GM10266 (cell line): ENCODE measurements around the gene CMIP.

Source experiments
- DNase-seq: peaks from one replicate; pipeline ENCODE4 v3.0.0; 2012; ENCODE audit errors: extremely low spot score
- CTCF ChIP-seq: IDR thresholded peaks from 2 replicates; pipeline ENCODE4 v1.5.1; 2012; ENCODE audit warnings: mild to moderate bottlenecking, low read depth; ENCODE audit not compliant: control insufficient read depth, insufficient read depth; ENCODE audit errors: missing control alignments

Gene CMIP

DNA sequence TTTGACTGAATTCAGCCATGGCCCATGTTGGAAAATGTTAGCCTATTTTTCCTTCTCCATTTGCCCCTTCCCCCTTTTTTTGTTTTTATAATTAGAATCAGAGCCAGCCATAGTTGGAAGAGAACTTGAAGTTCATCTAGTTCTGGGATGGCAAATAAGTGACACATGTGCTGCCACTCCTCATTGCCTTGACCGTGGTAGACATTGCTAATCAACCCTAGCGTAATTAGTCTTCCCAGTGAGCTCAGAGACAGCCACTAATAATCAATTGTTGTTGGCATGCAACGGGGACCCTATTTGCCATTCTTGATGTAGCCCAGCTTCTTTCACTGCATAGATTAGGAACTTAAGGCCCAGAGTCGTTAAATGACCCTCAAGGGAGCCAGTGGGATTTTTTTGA is 16.6 kb downstream of the CMIP start:
- no peak for TF ChIP-seq CTCF
- DNase-seq, result no peak

DNA sequence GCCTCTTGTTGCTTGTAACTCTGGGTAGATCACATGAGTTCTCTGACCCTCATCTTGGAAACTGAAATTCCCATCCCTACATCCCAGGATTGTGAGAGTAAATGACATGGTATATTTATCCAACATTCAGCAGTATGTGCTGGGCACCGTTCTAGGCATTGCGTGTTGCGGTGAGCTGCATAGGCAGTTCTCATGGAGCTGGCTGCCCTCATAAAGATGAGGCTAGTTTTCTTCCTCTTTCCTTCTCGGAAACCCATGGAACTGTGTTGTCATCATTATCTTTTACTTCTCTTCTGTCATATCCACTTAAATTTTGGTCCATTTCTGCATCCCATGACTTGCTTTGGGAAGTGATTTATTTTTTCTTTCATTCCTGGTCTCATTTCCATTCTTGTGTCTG is 17.2 kb downstream of the CMIP start:
- no peak for DNase-seq
- no peak for TF ChIP-seq CTCF

- no peak for TF ChIP-seq CTCF
- no peak for DNase-seq
Observed at GRCh38 chr16:81462683-81463082, 18.1 kb downstream of the CMIP start.

DNA sequence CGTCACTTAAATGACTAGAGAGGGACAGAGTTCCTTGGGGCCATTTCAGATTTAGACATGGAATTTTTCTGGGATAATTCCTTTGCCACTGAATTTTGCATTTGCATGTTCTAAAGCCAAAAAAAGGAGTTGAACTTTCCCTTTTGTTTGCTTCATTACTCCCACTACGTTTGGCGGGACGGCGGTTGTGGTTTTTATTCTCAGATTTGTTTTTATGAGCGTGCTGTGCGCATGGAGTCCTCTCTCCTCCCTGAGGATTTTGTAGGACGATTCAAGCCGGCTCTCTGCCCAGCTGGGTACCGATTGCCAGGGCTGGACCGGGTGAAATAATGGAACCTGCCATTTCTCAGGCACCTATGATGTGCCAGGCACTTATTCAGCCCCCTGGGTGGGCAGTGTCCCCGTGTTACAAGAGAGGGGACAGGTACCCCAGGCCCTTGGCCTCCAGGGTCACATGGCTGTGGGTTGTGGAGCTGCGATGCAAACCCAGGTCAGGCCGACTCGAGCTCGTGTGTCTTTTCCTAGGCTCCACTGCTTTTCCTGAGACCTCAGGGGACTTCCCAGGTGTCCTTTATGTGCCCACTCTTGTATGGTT is 18.8 kb downstream of the CMIP start:
- DNase-seq, result no peak
- TF ChIP-seq CTCF, result no peak

- no peak for TF ChIP-seq CTCF
Observed at GRCh38 chr16:81464279-81464678, 19.7 kb downstream of the CMIP start.

GRCh38 chr16:81465375-81465943 is 20.9 kb downstream of the CMIP start:
- no peak for TF ChIP-seq CTCF

More at GRCh38 chr16:81464279-81464678, 19.7 kb downstream of the CMIP start:
- DNase-seq, result no peak

DNA sequence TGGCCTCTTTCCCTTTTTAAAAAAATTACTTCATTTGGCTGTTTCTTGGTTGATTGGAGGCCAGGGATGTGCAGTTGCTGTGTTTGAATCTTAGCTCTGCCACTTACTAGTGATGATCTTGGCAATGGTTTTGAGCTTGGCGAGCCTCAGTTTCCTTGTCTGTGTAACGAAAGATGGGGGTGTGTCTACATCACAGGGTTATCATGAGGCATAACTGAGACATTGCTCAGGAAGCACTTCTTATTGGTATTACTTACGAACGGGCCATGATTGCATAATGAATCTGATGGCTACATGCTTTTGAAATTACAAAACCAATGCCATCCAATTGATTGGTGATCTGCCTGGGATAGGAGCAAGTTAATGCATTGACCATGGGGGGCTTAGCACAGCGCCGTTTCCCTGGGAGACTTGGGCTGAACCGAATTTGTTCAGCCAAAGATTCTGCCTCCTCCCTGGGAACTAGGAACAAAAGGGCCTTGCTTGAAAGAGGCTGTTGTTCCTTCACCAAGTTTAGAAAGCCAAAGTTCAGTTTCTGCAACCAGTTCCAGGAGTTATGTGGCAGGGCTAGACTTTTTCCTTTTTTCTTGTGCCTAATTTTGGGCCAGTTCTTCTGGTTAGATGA is 21.9 kb downstream of the CMIP start:
- TF ChIP-seq CTCF, result no peak
- DNase-seq, result no peak

More at GRCh38 chr16:81465375-81465943, 20.9 kb downstream of the CMIP start:
- DNase-seq, result no peak
